8988T (cell line): Measurements from ENCODE around the gene ANKRD28.
"Not testable (repeated sequence)": the region's sequence is repeated elsewhere in the genome, so short reads cannot be mapped to it uniquely, and the experiment has no call there.

Experiments used
- DNase-seq: peaks from one replicate; pipeline ENCODE4 v3.0.0; 2011

ANKRD28 gene

DNA sequence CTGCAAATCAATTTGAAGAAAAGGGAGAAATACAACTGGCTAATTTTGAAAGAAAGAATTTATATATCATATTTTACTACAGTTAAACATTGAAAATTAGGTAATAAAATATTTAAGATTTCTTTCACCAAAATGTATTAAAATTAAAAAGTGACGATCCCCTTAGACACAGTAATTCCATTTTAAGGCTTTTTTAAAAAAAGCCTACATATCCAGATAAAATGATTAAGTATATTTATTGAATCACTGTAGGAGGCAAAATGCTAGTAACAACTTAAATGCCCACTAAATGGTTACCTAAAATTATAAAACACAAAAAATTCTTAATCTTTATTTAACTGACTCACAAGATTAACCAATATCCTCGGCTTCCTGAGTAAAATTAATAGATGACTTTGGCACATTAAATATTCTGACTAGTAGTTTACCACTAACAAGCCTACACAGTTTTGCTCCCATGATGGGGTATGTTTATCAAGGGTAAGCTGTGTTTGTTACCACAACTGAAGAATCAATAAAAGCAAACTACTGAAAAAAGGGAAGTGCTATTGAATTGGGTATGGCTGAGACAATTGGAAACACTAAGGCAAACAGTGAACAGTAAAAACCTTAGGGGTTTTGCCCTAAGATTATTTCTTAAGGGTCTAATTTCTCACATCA lies 28.4 kb downstream of the ANKRD28 start:
- no peak for DNase-seq

DNA sequence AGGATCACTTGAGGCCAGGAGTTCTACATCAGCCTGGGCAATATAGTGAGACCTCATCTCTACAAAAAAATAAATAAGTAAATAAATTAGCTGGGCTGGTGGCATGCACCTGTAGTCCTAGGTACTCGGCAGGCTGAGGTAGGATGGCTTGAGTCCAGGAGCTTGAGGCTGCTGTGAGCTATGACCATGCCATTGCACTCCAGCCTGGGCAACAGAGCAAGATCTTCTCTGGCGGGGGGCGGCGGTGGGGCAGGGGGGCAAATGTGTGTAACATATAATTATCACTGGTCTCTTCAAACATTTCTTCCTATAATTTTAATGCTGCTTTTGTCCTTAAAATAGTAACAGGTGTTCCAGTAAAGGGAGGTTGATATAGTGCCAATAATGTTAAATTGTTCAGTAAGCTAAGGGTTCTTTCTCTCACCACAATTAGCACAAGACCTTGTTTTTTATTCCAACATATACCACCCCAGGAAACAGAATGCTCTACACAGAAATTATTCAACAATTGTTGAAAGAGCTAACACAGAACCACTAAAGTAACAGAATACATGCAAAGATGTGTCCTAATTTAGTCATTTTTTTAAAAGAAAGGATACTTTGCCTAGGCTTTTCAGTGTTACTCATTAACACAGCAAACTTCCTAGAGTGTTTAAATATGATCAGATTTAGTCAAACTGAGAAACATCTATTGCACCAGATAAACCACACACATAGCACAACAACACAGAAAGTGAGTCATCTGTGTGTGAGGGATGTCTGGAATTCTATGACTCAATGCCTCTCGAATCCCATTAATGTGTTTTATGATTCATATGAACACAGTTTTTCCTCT lies 29.1 kb downstream of the ANKRD28 start:
- DNase-seq: peak; percentile 41

GRCh38 chr3:15766406-15766805 lies 31.4 kb downstream of the ANKRD28 start:
- no peak for DNase-seq

- DNase-seq: no peak
Observed at GRCh38 chr3:15758295-15758694, 39.5 kb downstream of the ANKRD28 start.

GRCh38 chr3:15757824-15758223 lies 40.0 kb downstream of the ANKRD28 start:
- DNase-seq: no peak

- no peak for DNase-seq
Observed at GRCh38 chr3:15756505-15756904, 41.3 kb downstream of the ANKRD28 start.

DNA sequence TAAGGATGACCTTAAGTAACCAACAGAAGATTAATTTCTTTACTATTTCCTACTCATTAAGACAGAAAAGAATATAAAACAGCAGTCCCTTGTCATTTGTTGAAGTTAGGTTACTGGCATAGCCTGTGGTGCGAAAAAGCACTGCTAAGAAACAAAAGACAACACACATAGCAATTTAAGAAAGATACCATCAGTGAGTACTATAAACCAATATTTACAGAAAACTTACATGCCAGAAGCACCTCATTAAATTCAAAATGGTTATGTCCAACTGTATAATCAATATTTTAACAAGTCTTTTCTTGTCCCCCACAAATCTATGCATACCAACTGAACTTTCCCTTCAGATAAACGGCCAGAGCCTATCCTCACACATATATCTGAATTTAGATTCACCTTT lies 42.0 kb downstream of the ANKRD28 start:
- no peak for DNase-seq

- DNase-seq: no peak
Observed at GRCh38 chr3:15755181-15755580, 42.6 kb downstream of the ANKRD28 start.

- no peak for DNase-seq
Observed at GRCh38 chr3:15754047-15754446, 43.7 kb downstream of the ANKRD28 start.

- no peak for DNase-seq
Observed at GRCh38 chr3:15753056-15753710, 44.6 kb downstream of the ANKRD28 start.

DNA sequence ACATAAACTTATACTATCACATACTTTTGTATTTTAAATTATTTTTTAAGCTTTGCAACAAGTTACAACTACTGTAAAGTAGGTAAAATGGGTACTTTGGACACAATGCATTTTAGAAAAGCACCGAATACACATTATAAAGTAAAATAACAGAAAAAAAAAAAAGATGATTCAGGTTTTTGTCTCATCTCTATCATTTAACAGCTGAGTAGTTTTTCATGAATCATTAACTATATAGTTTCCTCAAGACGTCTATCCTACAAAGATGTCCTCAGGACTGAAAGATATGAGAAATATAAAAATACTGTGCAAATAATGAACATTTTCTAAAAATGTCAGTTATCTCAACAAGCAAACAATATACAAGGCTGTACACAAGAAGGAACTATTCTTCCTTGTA lies 46.9 kb downstream of the ANKRD28 start:
- DNase-seq: no peak

- no peak for DNase-seq
Observed at GRCh38 chr3:15750143-15750542, 47.6 kb downstream of the ANKRD28 start.

- DNase-seq: not testable (repeated sequence)
Observed at GRCh38 chr3:15745896-15746295, 51.9 kb downstream of the ANKRD28 start.

GRCh38 chr3:15744176-15744575 lies 53.6 kb downstream of the ANKRD28 start:
- no peak for DNase-seq

GRCh38 chr3:15743587-15744009 lies 54.2 kb downstream of the ANKRD28 start:
- DNase-seq: no peak

GRCh38 chr3:15742236-15742635 lies 55.5 kb downstream of the ANKRD28 start:
- not testable (repeated sequence) for DNase-seq

GRCh38 chr3:15738616-15739005 lies 59.2 kb downstream of the ANKRD28 start:
- DNase-seq: not testable (repeated sequence)

DNA sequence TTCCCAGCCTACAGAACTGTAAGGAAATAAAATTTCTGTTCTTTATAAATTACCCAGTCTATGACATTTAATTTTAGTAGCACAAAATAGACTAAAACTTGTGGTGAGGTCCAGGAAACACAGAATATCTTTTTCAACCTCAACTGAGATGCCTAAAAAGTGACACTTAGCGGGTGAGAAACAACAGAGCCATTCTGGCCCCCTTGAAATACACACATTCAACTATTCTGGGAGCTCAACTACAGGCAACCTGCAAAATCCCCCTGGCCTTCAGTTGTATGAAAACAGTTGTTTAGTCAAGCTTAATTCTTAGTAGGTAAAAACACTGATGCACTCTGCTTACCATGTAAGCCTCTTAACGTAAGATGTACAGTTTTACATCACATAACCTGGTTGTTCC lies 66.8 kb downstream of the ANKRD28 start:
- DNase-seq: no peak

DNA sequence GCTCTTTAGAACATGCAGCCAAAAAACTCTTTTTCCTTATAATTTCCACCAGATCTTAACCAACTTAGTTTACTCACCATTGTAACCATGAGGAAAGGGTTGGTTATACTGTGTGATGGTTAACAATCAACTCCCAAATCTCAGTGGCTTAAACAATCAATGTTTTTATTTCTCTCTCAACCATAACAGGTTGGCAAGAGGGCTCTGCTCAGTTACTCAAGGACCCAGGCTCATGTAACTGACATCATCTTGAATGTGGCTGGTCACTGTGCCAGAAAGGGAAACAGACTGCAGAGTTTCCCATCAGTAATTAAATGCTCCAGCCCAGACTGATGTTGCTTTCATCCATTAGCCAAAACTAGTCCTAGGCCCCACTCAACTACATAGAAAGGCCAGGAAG lies 69.0 kb downstream of the ANKRD28 start:
- DNase-seq: no peak

DNA sequence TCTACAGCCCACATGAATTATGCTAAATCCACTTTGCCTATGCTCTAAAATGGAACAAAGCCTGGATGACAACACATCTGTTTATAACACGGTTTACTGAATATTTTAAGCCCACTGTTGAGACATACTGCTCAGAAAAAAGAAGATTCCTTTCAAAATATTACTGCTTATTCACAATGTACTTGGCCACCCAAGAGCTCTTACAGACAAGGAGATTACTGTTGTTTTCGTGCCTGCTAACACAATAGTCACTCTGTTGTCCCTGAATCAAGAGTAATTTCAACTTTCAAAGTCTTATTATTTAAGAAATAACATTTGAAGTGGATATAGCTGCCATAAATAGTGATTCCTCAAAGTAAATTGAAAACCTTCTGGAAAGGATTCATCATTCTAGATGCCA lies 70.9 kb downstream of the ANKRD28 start:
- DNase-seq: no peak

DNA sequence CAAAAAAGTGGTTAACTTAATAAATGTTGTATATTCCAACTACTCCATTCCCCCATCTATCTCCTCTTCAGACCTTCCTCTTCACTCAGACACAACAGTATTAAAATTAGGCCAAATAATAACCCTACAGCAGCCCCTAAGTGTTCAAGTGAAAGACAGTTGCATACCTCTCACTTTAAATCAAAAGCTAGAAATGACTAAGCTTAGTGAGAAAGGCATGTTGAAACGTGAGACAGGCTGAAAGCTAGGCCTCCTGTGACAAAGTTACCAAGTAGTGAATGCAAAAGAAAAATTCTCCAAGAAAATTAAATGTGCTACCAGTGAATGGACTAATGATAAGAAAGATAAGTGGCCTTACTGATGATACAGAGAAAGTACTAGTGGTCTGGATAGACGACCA lies 71.7 kb downstream of the ANKRD28 start:
- no peak for DNase-seq

DNA sequence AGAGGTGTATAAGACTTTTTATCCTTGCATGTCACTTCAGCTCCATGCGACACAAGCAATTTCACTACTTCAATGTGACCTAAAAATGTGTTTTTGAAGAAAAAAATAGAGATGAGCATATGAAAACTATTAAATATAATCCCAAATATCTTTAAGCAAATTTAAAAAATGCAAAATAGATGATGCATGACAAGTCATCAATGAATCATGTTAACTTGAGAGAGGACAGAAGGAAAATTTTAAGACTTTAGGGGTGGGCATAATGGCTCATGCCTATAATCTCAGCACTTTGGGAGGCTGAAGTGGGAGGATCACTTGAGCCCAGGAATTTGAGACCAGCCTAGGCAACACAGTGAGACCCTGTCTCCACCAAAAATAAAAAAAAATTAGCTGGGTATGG lies 73.3 kb downstream of the ANKRD28 start:
- DNase-seq: no peak

DNA sequence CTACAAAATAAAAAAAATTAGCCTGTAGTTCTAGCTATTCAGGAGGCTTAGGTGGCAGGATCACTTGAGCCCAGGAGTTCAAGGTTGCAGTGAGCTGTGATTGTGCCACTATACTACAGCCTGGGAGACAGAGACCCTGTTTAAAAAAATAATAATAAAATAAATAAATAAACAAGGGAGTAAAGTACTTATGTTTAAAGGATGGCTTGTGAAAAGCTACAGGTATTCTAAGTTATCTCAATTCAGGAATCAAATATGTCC lies 74.2 kb downstream of the ANKRD28 start:
- no peak for DNase-seq

DNA sequence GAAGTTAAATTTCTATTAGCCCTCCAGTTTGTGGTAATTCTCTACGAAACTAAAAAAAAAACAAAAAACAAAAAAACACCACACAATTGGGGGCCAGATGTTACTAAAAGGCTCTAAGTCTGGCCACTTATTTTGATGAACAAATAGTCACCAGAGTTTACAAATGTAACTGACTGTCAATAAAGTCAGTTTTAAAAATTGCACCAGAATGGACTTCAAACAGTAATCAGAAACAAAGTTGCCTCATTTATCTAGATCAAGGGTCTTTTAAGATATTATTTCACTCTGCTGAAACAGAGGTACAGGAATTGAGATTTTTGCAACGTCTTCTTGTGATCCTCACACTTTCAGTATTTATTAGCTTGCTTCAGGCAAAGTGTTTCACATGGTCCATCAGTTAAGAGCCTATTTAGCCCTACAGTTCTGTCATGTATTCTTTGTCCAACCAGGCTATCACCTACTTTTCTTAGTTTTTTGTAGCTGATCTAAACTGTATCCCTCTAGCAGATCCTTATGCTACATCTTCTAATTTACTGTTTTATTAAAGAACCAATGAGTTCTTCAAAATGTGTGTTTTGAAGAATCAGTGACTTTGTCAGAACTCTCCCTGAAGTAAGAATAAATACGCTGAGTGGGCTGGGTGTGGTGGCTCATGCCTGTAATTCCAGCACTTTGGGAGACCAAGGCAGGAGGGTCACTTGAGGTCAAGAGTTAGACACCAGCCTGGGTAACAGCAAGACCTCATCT lies 74.7 kb downstream of the ANKRD28 start:
- DNase-seq: no peak
